Measurements from ENCODE around the gene THBS2. TPM values are rescaled to one million over a fixed set of nuclear protein-coding genes. Genes with fewer than 3 reads are reported as not detected.
A peak's percentile ranks its signal among the peaks of the same experiment; 100 is the strongest.

The THBS2 gene
- total and polyA plus RNA-seq, 4 donors: 5.5 to 35.4 (median 24.1) TPM

DNA sequence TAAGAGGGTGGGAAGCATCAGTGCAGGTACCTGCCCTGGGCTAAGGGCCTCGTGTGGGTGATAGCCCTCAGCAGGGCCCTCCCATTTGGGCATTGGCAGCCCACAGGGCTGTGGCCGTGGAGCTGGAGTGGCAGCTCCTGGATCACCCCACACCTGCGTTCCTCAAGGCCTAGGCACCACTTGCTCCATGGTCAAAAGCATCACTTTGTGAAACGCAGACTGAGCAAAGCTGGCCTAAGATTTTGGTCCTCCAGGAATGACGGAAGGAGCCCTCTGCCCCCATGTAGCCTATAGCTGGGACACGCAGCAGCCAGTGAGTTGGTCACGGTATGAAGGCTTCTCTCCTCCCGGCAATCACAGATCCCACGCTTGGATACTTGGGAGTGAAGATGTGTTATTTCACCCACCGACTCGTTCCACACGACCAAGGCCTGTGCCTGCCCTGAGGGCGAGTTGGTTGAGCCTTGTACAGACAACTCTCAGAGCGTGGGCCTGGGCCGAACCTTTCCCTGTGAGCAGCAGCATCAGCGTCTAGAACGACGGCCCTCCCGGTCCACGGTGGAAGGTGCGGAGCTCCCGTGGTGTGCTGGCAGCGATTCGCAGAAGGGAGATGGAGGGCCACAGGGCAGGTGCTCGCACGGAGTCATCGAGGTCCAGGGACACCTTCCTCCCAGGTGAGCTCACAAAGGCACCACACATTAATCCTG lies 39.7 kb downstream of the THBS2 start:
- no peak for DNase-seq
- TF ChIP-seq CTCF (IDR thresholded peaks at IDR 0.05; ENCODE audit: control extremely low read depth, extremely low read depth): no peak
- 95% methylated on average over 27 of the region's 27 CpGs for WGBS, 2 donors
- Histone ChIP-seq H3K4me3 (no peak overlapping the region), H3K36me3 (ENCODE audit: control insufficient read depth in 4 of 4, insufficient read depth in 4 of 4, low read length in 4 of 4) (no peaks in the 10 kb centered on the region), H3K27ac (ENCODE audit: low read depth in 1 of 2, low read length in 1 of 2) (peak overlapping the region; percentile 69 to 81), H3K9me3 (ENCODE audit: control insufficient read depth in 4 of 4, insufficient read depth in 3 of 4, low read length in 3 of 4) (no peaks in the 10 kb centered on the region), H3K4me1 (ENCODE audit: control insufficient read depth in 5 of 5, insufficient read depth in 5 of 5, low read length in 5 of 5) (peaks cover 0 to 38% (median 10%) of the 10 kb centered on the region in 5 donors), H3K27me3 (ENCODE audit: control insufficient read depth in 3 of 3, insufficient read depth in 3 of 3, low read length in 2 of 3) (no peaks in the 10 kb centered on the region), H3K9ac (ENCODE audit: insufficient read depth in 1 of 2, low read length in 2 of 2) (no peak overlapping the region)
- ATAC-seq (ENCODE audit: insufficient read depth, low FRiP score): no peak

DNA sequence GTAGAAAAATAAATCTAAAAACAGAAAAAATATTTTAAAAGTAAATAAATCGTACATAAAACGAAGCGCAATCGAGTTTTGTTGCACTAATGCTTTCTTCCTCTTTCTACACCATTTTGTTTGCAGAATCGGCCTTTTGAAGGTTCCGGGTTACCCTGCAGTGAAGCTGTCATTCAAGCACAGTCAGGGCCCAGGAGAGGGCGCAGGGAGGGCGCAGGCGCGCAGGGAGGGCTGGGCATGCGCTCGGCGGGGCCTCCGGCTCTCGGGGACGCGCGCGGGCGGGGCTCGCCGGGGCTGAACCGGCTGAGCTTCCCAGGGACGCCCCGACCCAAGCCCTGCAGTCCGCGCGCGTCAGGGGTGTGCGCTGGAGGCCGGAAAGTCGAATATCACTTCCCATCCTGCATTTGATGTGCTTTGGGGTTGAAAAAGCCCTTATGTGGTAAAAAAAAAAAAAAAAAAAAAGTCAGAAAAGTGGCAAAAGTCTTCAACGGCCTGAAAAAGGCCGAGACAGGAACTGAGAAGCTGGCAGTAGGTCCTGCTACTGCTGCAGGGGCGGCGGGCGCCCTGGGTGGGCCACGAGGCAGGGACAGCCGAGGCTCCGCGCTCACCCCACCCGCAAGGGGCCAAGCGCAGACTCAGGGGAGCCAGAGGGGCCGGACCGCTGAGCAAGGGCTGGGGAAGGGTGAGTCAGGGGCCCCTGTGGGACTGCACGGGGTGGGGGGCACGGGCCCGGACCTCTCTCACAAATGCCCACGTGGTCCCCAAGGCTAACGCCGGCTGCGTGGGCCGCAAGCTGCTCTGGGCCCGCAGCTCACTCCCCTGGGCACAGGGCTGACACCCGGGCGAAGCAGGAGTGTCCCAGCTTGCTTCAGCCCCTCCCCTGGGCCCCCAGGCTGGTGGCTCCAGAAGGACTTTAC lies 40.5 kb downstream of the THBS2 start:
- peak overlapping the region; percentile 69 to 81 for H3K27ac ChIP-seq (ENCODE audit: low read depth in 1 of 2, low read length in 1 of 2)
- 36% methylated on average over 53 to 56 of the region's 56 CpGs for WGBS, 2 donors
- H3K36me3 ChIP-seq (ENCODE audit: control insufficient read depth in 4 of 4, insufficient read depth in 4 of 4, low read length in 4 of 4): no peaks in the 10 kb centered on the region
- DNase-seq (peak; percentile 94 to 96 (median 95)), ATAC-seq (ENCODE audit: insufficient read depth, low FRiP score) (peak; percentile 99)
- H3K4me3 ChIP-seq: no peak overlapping the region
- H3K4me1 ChIP-seq (ENCODE audit: control insufficient read depth in 5 of 5, insufficient read depth in 5 of 5, low read length in 5 of 5): peaks cover 0 to 38% (median 10%) of the 10 kb centered on the region in 5 donors
- H3K27me3 ChIP-seq (ENCODE audit: control insufficient read depth in 3 of 3, insufficient read depth in 3 of 3, low read length in 2 of 3): no peaks in the 10 kb centered on the region
- TF ChIP-seq CTCF (IDR thresholded peaks at IDR 0.05; ENCODE audit: control extremely low read depth, extremely low read depth): peak; percentile 23
- no peak overlapping the region for H3K9ac ChIP-seq (ENCODE audit: insufficient read depth in 1 of 2, low read length in 2 of 2)
- H3K9me3 ChIP-seq (ENCODE audit: control insufficient read depth in 4 of 4, insufficient read depth in 3 of 4, low read length in 3 of 4): no peaks in the 10 kb centered on the region

DNA sequence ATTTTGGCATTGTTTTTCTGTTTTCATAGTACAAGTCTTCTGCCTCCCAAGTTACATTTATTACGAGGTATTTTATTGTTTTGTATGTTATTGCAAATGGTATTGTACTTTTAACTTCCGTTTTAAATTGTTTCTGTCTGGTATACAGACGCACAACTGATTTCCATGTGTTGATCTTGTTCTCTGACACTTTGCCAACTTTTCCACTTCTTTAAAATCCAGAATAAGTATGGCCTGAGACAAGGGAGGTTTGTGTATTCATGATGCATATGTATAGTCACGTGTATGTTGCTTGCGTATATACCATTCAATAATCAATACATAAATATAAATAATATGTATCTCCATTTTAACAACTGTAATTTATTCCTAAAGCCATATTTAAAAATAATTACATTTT lies 41.2 kb downstream of the THBS2 start:
- peaks cover 0 to 38% (median 10%) of the 10 kb centered on the region in 5 donors for H3K4me1 ChIP-seq (ENCODE audit: control insufficient read depth in 5 of 5, insufficient read depth in 5 of 5, low read length in 5 of 5)
- H3K9ac ChIP-seq (ENCODE audit: insufficient read depth in 1 of 2, low read length in 2 of 2): peak overlapping the region in 1 of 2 donors; percentile 10
- H3K4me3 ChIP-seq: no peak overlapping the region
- 70 to 76% methylated on average over 5 of the region's 5 CpGs for WGBS, 2 donors
- no peaks in the 10 kb centered on the region for H3K36me3 ChIP-seq (ENCODE audit: control insufficient read depth in 4 of 4, insufficient read depth in 4 of 4, low read length in 4 of 4)
- ATAC-seq (ENCODE audit: insufficient read depth, low FRiP score) (no peak), DNase-seq (peak in 2 of 3 donors; percentile 74 to 75)
- H3K9me3 ChIP-seq (ENCODE audit: control insufficient read depth in 4 of 4, insufficient read depth in 3 of 4, low read length in 3 of 4): peaks cover 0 to 1% (median 0%) of the 10 kb centered on the region in 4 donors
- no peak for TF ChIP-seq CTCF (IDR thresholded peaks at IDR 0.05; ENCODE audit: control extremely low read depth, extremely low read depth)
- no peak overlapping the region for H3K27ac ChIP-seq (ENCODE audit: low read depth in 1 of 2, low read length in 1 of 2)
- no peaks in the 10 kb centered on the region for H3K27me3 ChIP-seq (ENCODE audit: control insufficient read depth in 3 of 3, insufficient read depth in 3 of 3, low read length in 2 of 3)

All from lung (tissue), 12 donors.